ENCODE results near the gene GARS1.

Gene GARS1

DNA sequence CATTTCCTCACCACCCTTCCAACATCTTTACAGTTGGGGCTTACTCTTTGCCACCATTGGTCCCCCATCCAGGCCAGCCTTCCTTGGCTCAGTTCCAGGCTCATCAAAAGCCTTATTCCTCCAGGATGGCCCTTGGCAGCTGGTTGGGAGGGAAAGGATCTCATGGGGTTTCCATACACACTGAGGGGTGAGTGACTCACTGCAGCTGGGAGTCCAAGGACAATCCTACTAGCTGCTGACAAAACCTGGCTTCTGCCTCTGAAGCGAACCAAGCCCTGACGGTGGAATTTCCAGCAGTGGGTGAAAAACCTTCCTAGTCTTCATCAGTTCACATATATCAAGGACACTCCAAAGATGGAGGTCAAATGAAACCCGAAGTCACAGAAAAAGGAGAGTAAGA is 64.6 kb downstream of the GARS1 start:
- no peak for DNase-seq (ENCODE audit: low spot score in 2 of 2)
- H3K27me3 ChIP-seq (ENCODE audit: low read depth), result no peaks in the 10 kb centered on the region
- no peaks in the 10 kb centered on the region for H3K9me3 ChIP-seq
- H3K36me3 ChIP-seq (replicated peaks), result no peaks in the 10 kb centered on the region
- no peaks in the 10 kb centered on the region for H3K4me1 ChIP-seq
- no peak overlapping the region for H3K4me3 ChIP-seq
- in situ Hi-C loops (cut with MboI; ENCODE audit: low sequenced_read_pairs), result no loop called here

DNA sequence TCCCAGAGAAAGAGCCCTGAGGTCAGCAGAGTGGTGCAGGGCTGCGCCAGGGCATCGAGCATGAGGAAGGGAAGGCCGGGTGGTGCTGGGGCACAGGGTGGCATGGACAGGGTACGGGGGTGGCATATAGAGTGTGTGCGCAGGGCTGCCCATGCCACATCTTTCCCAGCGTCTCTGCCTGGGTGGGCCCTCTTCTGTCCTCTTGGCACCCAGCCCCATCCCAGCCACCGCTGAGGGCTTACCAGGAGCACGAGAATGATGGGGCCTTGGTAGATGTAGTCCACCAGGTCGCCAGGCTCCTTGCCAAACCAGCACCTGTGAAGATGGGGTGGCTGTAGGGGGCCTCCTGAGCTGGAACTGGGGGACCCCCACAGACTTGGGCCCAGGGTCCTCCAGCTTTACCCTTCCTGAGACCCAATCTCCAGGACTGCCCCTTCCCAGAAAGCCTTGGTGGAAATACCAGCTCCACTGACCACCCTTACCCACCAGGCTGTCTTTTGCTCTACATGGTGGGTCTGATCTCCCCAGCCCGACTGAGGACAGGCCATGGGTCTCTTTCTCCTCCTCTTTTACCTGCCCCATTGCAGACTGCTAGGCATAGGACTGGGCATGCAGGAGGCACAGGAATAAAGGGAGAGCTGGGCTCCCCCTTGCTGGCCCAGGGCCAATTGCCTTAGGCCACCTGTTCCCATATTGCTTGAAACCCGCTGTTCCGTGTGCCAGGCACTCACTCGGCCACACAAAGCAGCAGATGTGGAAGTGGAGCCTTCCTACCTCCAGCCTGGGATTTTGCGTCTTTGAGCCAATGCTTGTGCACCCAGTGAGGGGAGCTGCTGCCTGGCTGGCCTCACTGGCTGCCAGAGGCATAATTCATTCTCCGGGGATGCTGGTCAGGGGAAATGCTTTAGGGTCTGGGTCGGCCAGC is 65.9 kb downstream of the GARS1 start:
- no peaks in the 10 kb centered on the region for H3K36me3 ChIP-seq (replicated peaks)
- H3K4me1 ChIP-seq, result no peaks in the 10 kb centered on the region
- in situ Hi-C loops (cut with MboI; ENCODE audit: low sequenced_read_pairs), result no loop called here
- no peaks in the 10 kb centered on the region for H3K27me3 ChIP-seq (ENCODE audit: low read depth)
- no peak for DNase-seq (ENCODE audit: low spot score in 2 of 2)
- no peak overlapping the region for H3K4me3 ChIP-seq
- H3K9me3 ChIP-seq, result no peaks in the 10 kb centered on the region

GRCh38 chr7:30661926-30662325 is 67.2 kb downstream of the GARS1 start:
- in situ Hi-C loops (cut with MboI; ENCODE audit: low sequenced_read_pairs), result no loop called here
- DNase-seq (ENCODE audit: low spot score in 2 of 2), result no peak
- Histone ChIP-seq H3K9me3 (no peaks in the 10 kb centered on the region), H3K36me3 (replicated peaks) (no peaks in the 10 kb centered on the region), H3K4me3 (no peak overlapping the region), H3K4me1 (no peaks in the 10 kb centered on the region), H3K27me3 (ENCODE audit: low read depth) (no peaks in the 10 kb centered on the region)

DNA sequence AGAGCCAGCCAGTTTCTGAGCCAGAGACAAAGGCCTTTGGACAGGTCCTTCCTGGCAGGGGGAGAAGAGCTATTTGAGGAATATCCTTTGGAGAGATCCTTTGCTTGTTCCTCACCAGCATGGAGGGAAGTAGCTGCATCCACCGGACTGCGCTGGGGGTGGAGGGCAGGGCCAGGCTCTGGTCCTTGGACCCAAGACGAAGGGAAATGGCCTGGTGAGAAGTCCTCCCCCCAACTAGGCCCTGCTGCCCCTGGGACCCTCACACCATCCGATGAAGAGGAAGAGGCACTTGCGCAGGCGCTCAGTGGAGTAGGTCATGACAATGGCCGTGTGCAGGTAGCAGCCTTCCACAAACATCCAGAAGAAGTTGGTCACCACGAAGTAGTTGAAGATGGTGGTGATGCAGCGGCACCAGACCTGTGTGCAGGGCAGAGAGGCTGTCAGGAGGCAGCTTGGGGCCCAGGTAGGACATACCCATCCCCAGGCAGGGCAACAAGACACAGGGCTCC is 67.8 kb downstream of the GARS1 start:
- in situ Hi-C loops (cut with MboI; ENCODE audit: low sequenced_read_pairs), result no loop called here
- no peak for DNase-seq (ENCODE audit: low spot score in 2 of 2)
- Histone ChIP-seq H3K4me1 (no peaks in the 10 kb centered on the region), H3K27me3 (ENCODE audit: low read depth) (no peaks in the 10 kb centered on the region), H3K9me3 (no peaks in the 10 kb centered on the region), H3K36me3 (replicated peaks) (no peaks in the 10 kb centered on the region), H3K4me3 (no peak overlapping the region)

GRCh38 chr7:30663414-30663813 is 68.7 kb downstream of the GARS1 start:
- in situ Hi-C loops (cut with MboI; ENCODE audit: low sequenced_read_pairs), result no loop called here
- no peaks in the 10 kb centered on the region for H3K27me3 ChIP-seq (ENCODE audit: low read depth)
- H3K36me3 ChIP-seq (replicated peaks), result no peaks in the 10 kb centered on the region
- no peak for DNase-seq (ENCODE audit: low spot score in 2 of 2)
- no peaks in the 10 kb centered on the region for H3K9me3 ChIP-seq
- no peaks in the 10 kb centered on the region for H3K4me1 ChIP-seq
- H3K4me3 ChIP-seq, result no peak overlapping the region

DNA sequence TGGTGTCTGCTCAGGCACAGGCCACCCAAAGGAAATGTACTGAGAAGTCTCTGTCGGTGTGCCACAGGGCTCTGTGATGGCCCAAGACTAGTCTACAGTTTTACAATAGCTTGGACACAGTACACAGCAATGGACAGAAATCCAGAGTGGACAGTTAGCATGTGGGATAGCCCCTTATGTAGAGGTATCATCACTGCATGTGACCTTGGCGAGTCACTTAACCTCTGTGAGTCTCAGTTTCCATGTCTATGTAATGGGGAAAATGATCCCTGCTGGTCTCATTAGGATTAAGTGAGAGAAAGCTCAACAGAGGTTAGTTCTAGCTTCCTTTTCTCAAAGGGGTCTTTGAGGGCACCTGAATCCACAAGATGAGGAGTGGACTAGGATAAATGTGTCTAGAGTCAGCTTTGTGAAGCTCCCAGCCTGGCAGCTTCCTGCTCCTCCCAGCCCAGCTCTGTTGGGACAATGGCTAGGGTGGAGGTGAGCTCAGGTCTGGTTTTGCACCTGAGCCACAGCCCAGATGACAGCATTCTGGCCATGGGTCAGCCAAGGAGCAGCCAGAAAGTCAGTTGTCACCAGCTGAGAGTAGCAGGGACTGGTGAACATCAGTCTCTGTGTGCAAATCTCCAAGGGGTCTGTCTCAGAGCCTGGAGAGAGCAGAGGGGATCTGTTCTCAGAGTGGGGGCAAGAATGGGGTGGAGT is 69.7 kb downstream of the GARS1 start:
- in situ Hi-C loops (cut with MboI; ENCODE audit: low sequenced_read_pairs), result no loop called here
- no peaks in the 10 kb centered on the region for H3K36me3 ChIP-seq (replicated peaks)

DNA sequence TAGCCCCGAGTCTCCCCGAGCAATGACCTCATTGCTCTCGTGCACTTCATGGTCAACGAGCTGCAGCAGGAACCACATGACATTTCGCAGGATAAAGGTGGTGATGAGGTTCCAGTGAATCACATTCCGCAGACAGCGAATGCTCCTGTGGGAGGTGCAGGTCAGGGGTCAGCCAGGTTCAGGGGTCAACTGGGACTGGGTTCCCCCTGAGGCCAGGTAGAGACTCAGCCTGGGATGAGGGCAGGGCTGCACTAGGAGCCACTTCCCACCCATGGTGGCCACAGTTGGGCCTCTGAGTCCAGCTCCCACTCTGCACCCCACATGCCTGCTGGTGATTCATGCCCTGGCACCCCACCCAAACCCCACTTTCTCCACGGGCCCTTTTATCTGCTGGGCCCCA is 70.4 kb downstream of the GARS1 start:
- in situ Hi-C loops (cut with MboI; ENCODE audit: low sequenced_read_pairs), result no loop called here
- H3K27me3 ChIP-seq (ENCODE audit: low read depth), result no peaks in the 10 kb centered on the region

More for the DNA sequence above, 69.7 kb downstream of the GARS1 start:
- H3K27me3 ChIP-seq (ENCODE audit: low read depth), result no peaks in the 10 kb centered on the region
- H3K9me3 ChIP-seq, result no peaks in the 10 kb centered on the region
- no peak for DNase-seq (ENCODE audit: low spot score in 2 of 2)
- H3K4me3 ChIP-seq, result no peak overlapping the region
- no peaks in the 10 kb centered on the region for H3K4me1 ChIP-seq

DNA sequence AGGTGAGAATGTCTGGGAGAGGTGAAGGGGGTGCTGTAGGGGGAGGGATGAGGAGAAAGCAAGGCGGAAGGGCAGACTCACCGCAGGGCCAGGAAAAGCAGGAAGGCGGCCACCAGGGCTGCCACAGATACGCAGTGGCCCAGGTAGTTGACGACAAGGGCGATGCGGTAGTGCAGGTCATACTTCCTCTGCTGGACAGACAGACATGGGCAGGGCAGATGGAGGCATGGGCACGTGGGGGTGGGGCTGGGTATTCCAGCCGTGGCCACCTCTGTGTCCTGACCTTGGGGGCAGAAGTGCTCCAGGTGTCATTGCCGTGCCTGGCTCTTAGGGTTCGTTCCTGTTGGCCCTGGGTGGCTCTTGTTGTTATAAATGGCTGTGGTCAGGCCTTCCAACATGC is 70.8 kb downstream of the GARS1 start:
- in situ Hi-C loops (cut with MboI; ENCODE audit: low sequenced_read_pairs), result no loop called here

More for the DNA sequence above, 70.4 kb downstream of the GARS1 start:
- Histone ChIP-seq H3K4me1 (no peaks in the 10 kb centered on the region), H3K9me3 (no peaks in the 10 kb centered on the region), H3K4me3 (no peak overlapping the region), H3K36me3 (replicated peaks) (no peaks in the 10 kb centered on the region)
- DNase-seq (ENCODE audit: low spot score in 2 of 2), result no peak

DNA sequence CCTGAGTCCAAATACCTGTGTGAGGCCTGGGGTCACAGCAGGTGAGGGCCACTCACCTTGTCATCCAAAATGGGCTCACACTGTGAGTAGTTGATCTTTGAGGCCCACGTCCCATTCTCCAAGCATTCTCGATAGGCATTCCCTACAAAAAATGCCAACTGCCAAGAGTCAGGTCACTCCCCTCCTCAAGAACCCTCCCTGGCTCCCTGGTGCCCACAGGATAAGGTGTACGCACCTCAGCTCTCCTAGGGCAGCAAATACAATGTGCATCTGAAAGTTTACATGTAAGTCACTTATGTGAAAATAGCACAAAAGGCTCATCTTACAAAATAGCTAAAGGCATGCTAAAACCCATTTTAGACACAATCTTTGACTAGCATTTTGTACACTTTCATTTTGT is 72.5 kb downstream of the GARS1 start:
- no peaks in the 10 kb centered on the region for H3K36me3 ChIP-seq (replicated peaks)
- H3K9me3 ChIP-seq, result no peaks in the 10 kb centered on the region
- H3K27me3 ChIP-seq (ENCODE audit: low read depth), result no peaks in the 10 kb centered on the region
- no peaks in the 10 kb centered on the region for H3K4me1 ChIP-seq
- in situ Hi-C loops (cut with MboI; ENCODE audit: low sequenced_read_pairs), result no loop called here
- no peak overlapping the region for H3K4me3 ChIP-seq
- DNase-seq (ENCODE audit: low spot score in 2 of 2), result no peak

More for the DNA sequence above, 70.8 kb downstream of the GARS1 start:
- Histone ChIP-seq H3K9me3 (no peaks in the 10 kb centered on the region), H3K4me1 (no peaks in the 10 kb centered on the region), H3K4me3 (no peak overlapping the region), H3K36me3 (replicated peaks) (no peaks in the 10 kb centered on the region), H3K27me3 (ENCODE audit: low read depth) (no peaks in the 10 kb centered on the region)
- no peak for DNase-seq (ENCODE audit: low spot score in 2 of 2)

- no peaks in the 10 kb centered on the region for H3K9me3 ChIP-seq
- H3K4me1 ChIP-seq, result no peaks in the 10 kb centered on the region
- DNase-seq (ENCODE audit: low spot score in 2 of 2), result no peak
- H3K27me3 ChIP-seq (ENCODE audit: low read depth), result no peaks in the 10 kb centered on the region
- in situ Hi-C loops (cut with MboI; ENCODE audit: low sequenced_read_pairs), result no loop called here
- no peaks in the 10 kb centered on the region for H3K36me3 ChIP-seq (replicated peaks)
- H3K4me3 ChIP-seq, result no peak overlapping the region
Observed at GRCh38 chr7:30668102-30668501, 73.4 kb downstream of the GARS1 start.

DNA sequence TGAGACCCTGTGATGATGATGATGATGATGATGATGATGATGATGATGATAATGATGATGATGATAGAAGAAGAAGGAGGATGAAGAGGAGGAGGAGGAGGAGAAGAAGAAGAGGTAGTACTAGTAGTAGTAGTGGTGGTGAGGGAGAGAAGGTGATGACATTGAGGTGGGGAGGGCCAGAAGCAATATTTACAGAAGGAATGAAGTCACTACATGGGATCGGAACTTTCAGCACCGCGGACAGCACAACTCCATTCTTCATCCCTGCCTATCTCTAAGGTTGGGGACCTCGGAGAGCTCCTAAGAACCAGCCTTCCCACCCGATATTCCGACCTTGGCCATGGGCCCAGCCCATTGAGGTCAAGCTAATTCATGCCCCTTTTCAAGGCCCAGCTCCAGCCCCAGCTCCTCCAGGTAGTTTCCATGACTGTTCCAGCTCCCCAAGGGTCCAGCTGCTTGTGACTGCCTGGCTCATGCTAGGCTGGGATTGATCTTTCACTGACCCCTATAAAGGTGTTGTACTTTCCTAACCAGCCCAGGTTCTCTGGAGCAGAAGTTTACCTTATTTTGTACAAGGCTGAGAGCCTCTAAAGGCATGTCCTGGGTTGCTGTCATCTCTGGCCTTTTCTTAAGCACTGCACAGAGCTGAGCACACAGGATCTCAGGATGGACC is 77.3 kb downstream of the GARS1 start:
- H3K4me3 ChIP-seq, result no peak overlapping the region
- H3K27me3 ChIP-seq (ENCODE audit: low read depth), result peaks cover 11% of the 10 kb centered on the region
- no peaks in the 10 kb centered on the region for H3K4me1 ChIP-seq
- no peaks in the 10 kb centered on the region for H3K36me3 ChIP-seq (replicated peaks)
- in situ Hi-C loops (cut with MboI; ENCODE audit: low sequenced_read_pairs), result no loop called here
- DNase-seq (ENCODE audit: low spot score in 2 of 2), result peak; percentile 34 to 80
- no peaks in the 10 kb centered on the region for H3K9me3 ChIP-seq

DNA sequence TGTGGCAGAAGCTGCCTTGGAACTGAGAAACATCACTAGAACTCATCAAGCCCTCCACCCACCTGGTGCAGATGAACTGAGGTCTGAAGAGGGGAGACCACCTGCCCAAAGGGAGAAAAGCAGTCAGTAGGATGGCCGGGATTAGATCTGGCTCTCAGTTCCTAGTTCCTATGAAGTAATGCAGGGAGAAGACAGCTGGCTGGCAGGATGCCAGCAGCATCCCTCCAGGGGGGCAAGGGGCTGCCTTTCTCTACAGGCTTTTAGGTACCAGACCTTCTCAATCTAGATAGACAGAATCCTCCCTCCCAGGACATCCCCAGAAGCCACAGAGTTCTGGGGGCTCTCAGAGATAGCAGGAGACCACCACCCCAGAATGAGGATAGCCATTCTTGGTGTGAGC is 79.7 kb downstream of the GARS1 start:
- no peak for DNase-seq (ENCODE audit: low spot score in 2 of 2)
- Histone ChIP-seq H3K4me1 (no peaks in the 10 kb centered on the region), H3K4me3 (no peak overlapping the region), H3K27me3 (ENCODE audit: low read depth) (peaks cover 26% of the 10 kb centered on the region), H3K36me3 (replicated peaks) (no peaks in the 10 kb centered on the region), H3K9me3 (no peaks in the 10 kb centered on the region)
- in situ Hi-C loops (cut with MboI; ENCODE audit: low sequenced_read_pairs), result no loop called here

DNA sequence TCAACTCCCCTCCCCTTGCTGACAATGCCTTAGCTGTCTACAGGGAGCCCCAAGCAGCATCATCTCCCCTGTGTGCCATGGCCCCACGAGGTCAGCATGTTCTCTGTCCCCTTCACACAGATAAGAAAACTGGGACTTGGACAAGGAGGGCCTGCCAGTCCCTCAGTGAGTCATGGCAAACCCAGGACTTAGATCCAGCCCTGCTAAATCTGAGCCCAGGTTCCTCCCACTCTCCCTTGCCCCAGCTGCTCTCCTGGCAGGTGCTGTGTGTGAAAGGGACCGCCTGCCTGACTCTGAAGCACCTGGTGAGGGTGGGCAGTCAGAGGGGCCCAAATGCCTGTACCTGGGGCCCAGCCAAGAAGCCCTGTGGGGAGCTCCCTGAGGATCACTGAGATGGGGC is 80.2 kb downstream of the GARS1 start:
- Histone ChIP-seq H3K27me3 (ENCODE audit: low read depth) (peaks cover 26% of the 10 kb centered on the region), H3K4me3 (no peak overlapping the region), H3K9me3 (no peaks in the 10 kb centered on the region), H3K36me3 (replicated peaks) (no peaks in the 10 kb centered on the region), H3K4me1 (no peaks in the 10 kb centered on the region)
- in situ Hi-C loops (cut with MboI; ENCODE audit: low sequenced_read_pairs), result no loop called here
- DNase-seq (ENCODE audit: low spot score in 2 of 2), result no peak

DNA sequence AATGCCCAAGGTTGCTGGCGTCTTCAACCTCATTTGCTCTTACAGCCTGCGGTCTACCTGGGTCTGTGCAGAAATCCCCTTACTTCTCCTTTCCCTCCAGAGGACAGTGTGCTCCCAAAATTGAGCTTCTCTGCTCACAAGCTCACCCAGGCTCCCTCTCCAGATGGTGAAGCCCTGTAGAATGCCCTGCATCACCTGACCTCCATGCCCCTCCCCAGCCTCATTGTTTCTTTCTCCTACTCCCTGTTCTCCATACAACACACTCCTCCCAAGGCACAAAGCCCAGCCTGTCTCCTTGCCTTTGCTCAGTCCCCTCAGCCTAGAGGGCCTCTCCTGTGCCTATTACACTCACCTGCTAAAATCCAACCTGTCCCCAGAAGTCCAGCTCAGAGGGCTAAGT is 84.1 kb downstream of the GARS1 start:
- in situ Hi-C loops (cut with MboI; ENCODE audit: low sequenced_read_pairs), result no loop called here

More for the DNA sequence above, 84.1 kb downstream of the GARS1 start:
- no peaks in the 10 kb centered on the region for H3K36me3 ChIP-seq (replicated peaks)
- H3K4me3 ChIP-seq, result no peak overlapping the region
- H3K27me3 ChIP-seq (ENCODE audit: low read depth), result peaks cover 53% of the 10 kb centered on the region
- H3K9me3 ChIP-seq, result no peaks in the 10 kb centered on the region
- H3K4me1 ChIP-seq, result no peaks in the 10 kb centered on the region; the same call in 1 of the 2 replicates
- no peak for DNase-seq (ENCODE audit: low spot score in 2 of 2)
